SK-N-SH (cell line): Measurements from ENCODE around the gene RBM47. TPM values are rescaled to one million over a fixed set of nuclear protein-coding genes. Genes with fewer than 3 reads are reported as not detected.
A peak's percentile ranks its signal among the peaks of the same experiment; 100 is the strongest.

ENCODE experiments used
- CTCF ChIA-PET: fragments of 300-600, 350-600 bp; formaldehyde crosslinking; extraction: SDS; loops from one replicate; lab custom pipeline; 2021; lab: Yijun Ruan, JAX
- POLR2A ChIA-PET: fragments of 350-600 bp; sonication (Branson Sonifier 250); formaldehyde crosslinking; extraction: SDS; loops from one replicate; lab custom pipeline; 2020; ENCODE audit warnings: antibody characterized with exemption, inconsistent platforms; lab: Yijun Ruan, JAX
- DNase-seq: peaks from one replicate; pipeline ENCODE4 v3.0.0; 2012
- H2AFZ ChIP-seq: fragments of 200-600 bp; sonication (generic); 2 replicates; pipeline ENCODE4 v1.8.1; 2016; ENCODE audit warnings: antibody characterized with exemption, mild to moderate bottlenecking, low read depth
- H3F3A ChIP-seq: fragments of 200-600 bp; sonication (generic); replicated peaks from 2 replicates; pipeline ENCODE3; 2016; ENCODE audit warnings: antibody characterized with exemption, mild to moderate bottlenecking; ENCODE audit not compliant: insufficient read depth
- H3K27ac ChIP-seq, 2 experiments: fragments of 200-500 bp in 1 of 2; fragments of 200-600 bp in 1 of 2; sonication (Bioruptor generic) in 1 of 2; sonication (generic), shearing (Covaris generic) in 1 of 2; 2 replicates each; pipeline versions ENCODE4 v1.5.1 to v1.6.1; 2014 to 2016; ENCODE audit warnings: low read depth in 2 of 2, inconsistent platforms in 1 of 2, low read length in 1 of 2, mild to moderate bottlenecking in 1 of 2, mixed read lengths in 1 of 2
- H3K27me3 ChIP-seq: fragments of 200-600 bp; sonication (generic), shearing (Covaris generic); 2 replicates; pipeline ENCODE4 v1.6.1; 2016; ENCODE audit warnings: mixed run types; ENCODE audit not compliant: insufficient read depth
- H3K36me3 ChIP-seq, 2 experiments: fragments of 200-500 bp in 1 of 2; fragments of 200-600 bp in 1 of 2; sonication (Bioruptor generic) in 1 of 2; sonication (generic) in 1 of 2; replicated peaks in 1 of 2; 2 replicates each; pipeline versions ENCODE3 to v1.5.1; 2014 to 2016; ENCODE audit warnings: low read length in 1 of 2, mild to moderate bottlenecking in 1 of 2; ENCODE audit not compliant: insufficient read depth in 2 of 2, control insufficient read depth in 1 of 2
- H3K4me1 ChIP-seq, 2 experiments: fragments of 200-500 bp in 1 of 2; fragments of 200-600 bp in 1 of 2; sonication (Bioruptor generic) in 1 of 2; sonication (generic), shearing (Covaris generic) in 1 of 2; 2 replicates each; pipeline versions ENCODE4 v1.5.1 to v1.6.1; 2014 to 2016; ENCODE audit warnings: low read depth in 1 of 2, low read length in 1 of 2, mixed run types in 1 of 2; ENCODE audit not compliant: insufficient read depth in 2 of 2, control insufficient read depth in 1 of 2
- H3K4me2 ChIP-seq: fragments of 200-600 bp; sonication (generic), shearing (Covaris generic); 2 replicates; pipeline ENCODE4 v1.6.1; 2017; ENCODE audit warnings: mixed run types
- H3K4me3 ChIP-seq, 2 experiments: fragments of 200-500 bp in 1 of 2; fragments of 200-600 bp in 1 of 2; sonication (Bioruptor generic) in 1 of 2; sonication (generic), shearing (Covaris generic) in 1 of 2; 2 replicates each; pipeline versions ENCODE4 v1.5.1 to v1.8.1; 2014 to 2016; ENCODE audit warnings: low read depth in 2 of 2, inconsistent platforms in 1 of 2, low read length in 1 of 2, mild to moderate bottlenecking in 1 of 2, mixed read lengths in 1 of 2, moderate library complexity in 1 of 2
- H3K79me2 ChIP-seq: fragments of 200-600 bp; sonication (generic); 2 replicates; pipeline ENCODE4 v1.8.1; 2017; ENCODE audit warnings: mild to moderate bottlenecking; ENCODE audit not compliant: insufficient read depth
- H3K9ac ChIP-seq: fragments of 200-600 bp; sonication (generic); 2 replicates; pipeline ENCODE4 v1.6.1; 2017; ENCODE audit warnings: mixed run types
- H3K9me2 ChIP-seq: fragments of 200-600 bp; sonication (generic); 2 replicates; pipeline ENCODE4 v1.6.1; 2017; ENCODE audit warnings: mixed run types
- H3K9me3 ChIP-seq: fragments of 200-600 bp; sonication (generic); 2 replicates; pipeline ENCODE4 v1.6.1; 2017; ENCODE audit warnings: mixed run types, mild to moderate bottlenecking, moderate library complexity
- H4K20me1 ChIP-seq: fragments of 200-600 bp; sonication (generic); 2 replicates; pipeline ENCODE4 v1.6.1; 2017; ENCODE audit warnings: mild to moderate bottlenecking, mixed run types; ENCODE audit not compliant: insufficient read depth
- CHD2 ChIP-seq: fragments of 150-350 bp; IDR thresholded peaks from 2 replicates; pipeline ENCODE4 v1.6.1; 2018; ENCODE audit warnings: low read length; ENCODE audit not compliant: partially characterized antibody
- ELF1 ChIP-seq: IDR thresholded peaks from 2 replicates; pipeline ENCODE4 v1.4.0; 2012
- EP300 ChIP-seq, 2 experiments: IDR thresholded peaks; 2 replicates each; pipeline versions ENCODE4 v1.4.0 to v1.6.1; 2012; ENCODE audit warnings: borderline replicate concordance in 1 of 2, low read depth in 1 of 2, low read length in 1 of 2
- EZH2phosphoT487 ChIP-seq: fragments of 200-600 bp; sonication (generic); IDR thresholded peaks from 2 replicates; pipeline ENCODE4 v1.6.1; 2017; ENCODE audit warnings: low read depth, mixed run types, mild to moderate bottlenecking, antibody characterized with exemption, moderate library complexity, borderline replicate concordance
- FOSL2 ChIP-seq: IDR thresholded peaks from 2 replicates; pipeline ENCODE4 v1.4.0; 2012; ENCODE audit warnings: low read depth, mild to moderate bottlenecking, moderate library complexity, borderline replicate concordance
- FOXJ3 ChIP-seq: sonication (generic); formaldehyde crosslinking; IDR thresholded peaks from 2 replicates; pipeline ENCODE4 v1.5.1; 2020; ENCODE audit warnings: mild to moderate bottlenecking, missing genetic modification reagents
- FOXM1 ChIP-seq: IDR thresholded peaks from 2 replicates; pipeline ENCODE4 v1.4.0; 2012; ENCODE audit warnings: low read depth, mild to moderate bottlenecking
- GABPA ChIP-seq: IDR thresholded peaks from 2 replicates; pipeline ENCODE4 v1.4.0; 2012; ENCODE audit warnings: low read depth, mild to moderate bottlenecking
- IRF3 ChIP-seq: fragments of 150-350 bp; IDR thresholded peaks from 2 replicates; pipeline ENCODE4 v1.6.1; 2016; ENCODE audit warnings: mild to moderate bottlenecking, low read depth, low read length
- JUND ChIP-seq: IDR thresholded peaks from 2 replicates; pipeline ENCODE4 v1.4.0; 2012
- MEF2A ChIP-seq: IDR thresholded peaks from 2 replicates; pipeline ENCODE4 v1.4.0; 2012; ENCODE audit warnings: low read depth, borderline replicate concordance
- NRF1 ChIP-seq: IDR thresholded peaks from 2 replicates; pipeline ENCODE4 v1.6.1; 2012; ENCODE audit warnings: low read depth, mild to moderate bottlenecking, low read length
- PBX3 ChIP-seq: IDR thresholded peaks from 2 replicates; pipeline ENCODE4; 2012
- POLR2AphosphoS5 ChIP-seq: IDR thresholded peaks from 2 replicates; pipeline ENCODE4 v1.6.1; 2012; ENCODE audit warnings: low read depth, low read length
- RAD21 ChIP-seq: IDR thresholded peaks from 2 replicates; pipeline ENCODE4 v1.6.1; 2012; ENCODE audit warnings: mild to moderate bottlenecking, low read length
- RCOR1 ChIP-seq: fragments of 150-350 bp; IDR thresholded peaks from 2 replicates; pipeline ENCODE4 v1.6.1; 2017; ENCODE audit warnings: antibody characterized with exemption, low read length
- RFX5 ChIP-seq: IDR thresholded peaks from 2 replicates; pipeline ENCODE4 v1.6.1; 2012; ENCODE audit warnings: mild to moderate bottlenecking, improper control_type of control experiment, low read length
- SIN3A ChIP-seq: IDR thresholded peaks from 2 replicates; pipeline ENCODE4 v1.6.1; 2012; ENCODE audit warnings: low read depth, mild to moderate bottlenecking, low read length, moderate library complexity, borderline replicate concordance
- SMC3 ChIP-seq: IDR thresholded peaks from 2 replicates; pipeline ENCODE4 v1.6.1; 2012; ENCODE audit warnings: low read depth, low read length, improper control_type of control experiment
- TAF1 ChIP-seq: IDR thresholded peaks from 2 replicates; pipeline ENCODE4 v1.6.1; 2012; ENCODE audit warnings: low read depth, mild to moderate bottlenecking, low read length, moderate library complexity, borderline replicate concordance
- TCF12 ChIP-seq: IDR thresholded peaks from 2 replicates; pipeline ENCODE4 v1.4.0; 2012
- TEAD4 ChIP-seq: IDR thresholded peaks from 2 replicates; pipeline ENCODE4 v1.4.0; 2012; ENCODE audit warnings: mild to moderate bottlenecking, borderline replicate concordance; ENCODE audit not compliant: insufficient read depth
- USF1 ChIP-seq: IDR thresholded peaks from 2 replicates; pipeline ENCODE4 v1.4.0; 2012; ENCODE audit warnings: low read depth, borderline replicate concordance
- YY1 ChIP-seq: IDR thresholded peaks from 2 replicates; pipeline ENCODE4 v1.4.0; 2012; ENCODE audit warnings: low read depth, mild to moderate bottlenecking
- WGBS: methylation state at CpG from one replicate; pipeline ENCODE4 v1.1.6; 2017; ENCODE audit warnings: low lambda C conversion rate; 5-methylcytosine and 5-hydroxymethylcytosine counted together
- polyA plus RNA-seq, 3 experiments: library from polyadenylated mRNA; depleted of rRNA; stranded (reverse); fragments of >200 nt; gene quantifications; 2 replicates each; pipeline ENCODE4 v1.2.3, GENCODE V29; 2012
- TF ChIP-seq, protein P1 (sequence below): IDR thresholded peaks from 2 replicates; pipeline ENCODE4 v1.4.0; 2012; ENCODE audit warnings: low read depth
- TF ChIP-seq, protein P2 (sequence below): IDR thresholded peaks from 2 replicates; pipeline ENCODE4 v1.6.1; 2012; ENCODE audit warnings: mild to moderate bottlenecking, low read depth, low read length, moderate library complexity
- TF ChIP-seq, protein P3 (sequence below): fragments of 150-350 bp; IDR thresholded peaks from 2 replicates; pipeline ENCODE4 v1.6.1; 2017; ENCODE audit warnings: antibody characterized with exemption, low read length, low read depth, borderline replicate concordance

Gene RBM47
- polyA plus RNA-seq, 1 of the 3 experiments (the other 2 are of a cell fraction): 6.8 TPM

GRCh38 chr4:40546969-40547788 lies 82.5 kb downstream of the RBM47 start:
- DNase-seq: no peak
- no peaks in the 10 kb centered on the region; a peak in 1 of 4 replicates for H3K4me1 ChIP-seq
- POLR2A ChIA-PET: no interaction called here
- CTCF ChIA-PET: no interaction called here
- peak overlapping the region in 1 of 2 experiments; percentile 69; a peak in 2 of 4 replicates for H3K27ac ChIP-seq
- H3K36me3 ChIP-seq: no peaks in the 10 kb centered on the region
- 86% methylated on average over 4 of the region's 4 CpGs for WGBS
- H3K27me3 ChIP-seq: no peaks in the 10 kb centered on the region
- no peak overlapping the region for H3K9ac ChIP-seq
- no peak overlapping the region for H2AFZ ChIP-seq
- no peaks in the 10 kb centered on the region for H3K9me2 ChIP-seq
- H3K79me2 ChIP-seq: no peaks in the 10 kb centered on the region
- no peaks in the 10 kb centered on the region for H4K20me1 ChIP-seq
- no peak overlapping the region for H3K4me2 ChIP-seq
- no peaks in the 10 kb centered on the region for H3K9me3 ChIP-seq
- H3K4me3 ChIP-seq: no peak overlapping the region
- peaks cover 14% of the 10 kb centered on the region for H3F3A ChIP-seq
- no peak for TF ChIP-seq TEAD4
- TF ChIP-seq PBX3: peak; percentile 42; the same call in 1 of the 2 replicates
- TF ChIP-seq FOSL2: peak; percentile 81; the same call in 1 of the 2 replicates
- TF ChIP-seq USF1: no peak
- no peak for TF ChIP-seq RAD21
- no peak for TF ChIP-seq JUND
- TF ChIP-seq FOXJ3 (CRISPR knock-in tag): no peak
- TF ChIP-seq TCF12: peak; percentile 69
- TF ChIP-seq NRF1: no peak
- no peak for TF ChIP-seq EZH2phosphoT487
- TF ChIP-seq RFX5: no peak
- TF ChIP-seq GABPA: no peak
- no peak for TF ChIP-seq POLR2AphosphoS5
- no peak for TF ChIP-seq YY1
- TF ChIP-seq SMC3: no peak
- TF ChIP-seq ELF1: no peak
- no peak for TF ChIP-seq SIN3A
- TF ChIP-seq, protein P1, sequence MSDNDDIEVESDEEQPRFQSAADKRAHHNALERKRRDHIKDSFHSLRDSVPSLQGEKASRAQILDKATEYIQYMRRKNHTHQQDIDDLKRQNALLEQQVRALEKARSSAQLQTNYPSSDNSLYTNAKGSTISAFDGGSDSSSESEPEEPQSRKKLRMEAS: 0 out of 2 replicates have a peak, but pooled peaks have one; percentile 16
- no peak for TF ChIP-seq TAF1
- TF ChIP-seq, protein P2, sequence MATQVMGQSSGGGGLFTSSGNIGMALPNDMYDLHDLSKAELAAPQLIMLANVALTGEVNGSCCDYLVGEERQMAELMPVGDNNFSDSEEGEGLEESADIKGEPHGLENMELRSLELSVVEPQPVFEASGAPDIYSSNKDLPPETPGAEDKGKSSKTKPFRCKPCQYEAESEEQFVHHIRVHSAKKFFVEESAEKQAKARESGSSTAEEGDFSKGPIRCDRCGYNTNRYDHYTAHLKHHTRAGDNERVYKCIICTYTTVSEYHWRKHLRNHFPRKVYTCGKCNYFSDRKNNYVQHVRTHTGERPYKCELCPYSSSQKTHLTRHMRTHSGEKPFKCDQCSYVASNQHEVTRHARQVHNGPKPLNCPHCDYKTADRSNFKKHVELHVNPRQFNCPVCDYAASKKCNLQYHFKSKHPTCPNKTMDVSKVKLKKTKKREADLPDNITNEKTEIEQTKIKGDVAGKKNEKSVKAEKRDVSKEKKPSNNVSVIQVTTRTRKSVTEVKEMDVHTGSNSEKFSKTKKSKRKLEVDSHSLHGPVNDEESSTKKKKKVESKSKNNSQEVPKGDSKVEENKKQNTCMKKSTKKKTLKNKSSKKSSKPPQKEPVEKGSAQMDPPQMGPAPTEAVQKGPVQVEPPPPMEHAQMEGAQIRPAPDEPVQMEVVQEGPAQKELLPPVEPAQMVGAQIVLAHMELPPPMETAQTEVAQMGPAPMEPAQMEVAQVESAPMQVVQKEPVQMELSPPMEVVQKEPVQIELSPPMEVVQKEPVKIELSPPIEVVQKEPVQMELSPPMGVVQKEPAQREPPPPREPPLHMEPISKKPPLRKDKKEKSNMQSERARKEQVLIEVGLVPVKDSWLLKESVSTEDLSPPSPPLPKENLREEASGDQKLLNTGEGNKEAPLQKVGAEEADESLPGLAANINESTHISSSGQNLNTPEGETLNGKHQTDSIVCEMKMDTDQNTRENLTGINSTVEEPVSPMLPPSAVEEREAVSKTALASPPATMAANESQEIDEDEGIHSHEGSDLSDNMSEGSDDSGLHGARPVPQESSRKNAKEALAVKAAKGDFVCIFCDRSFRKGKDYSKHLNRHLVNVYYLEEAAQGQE: no peak
- TF ChIP-seq MEF2A: no peak
- no peak for TF ChIP-seq IRF3
- TF ChIP-seq, protein P3, sequence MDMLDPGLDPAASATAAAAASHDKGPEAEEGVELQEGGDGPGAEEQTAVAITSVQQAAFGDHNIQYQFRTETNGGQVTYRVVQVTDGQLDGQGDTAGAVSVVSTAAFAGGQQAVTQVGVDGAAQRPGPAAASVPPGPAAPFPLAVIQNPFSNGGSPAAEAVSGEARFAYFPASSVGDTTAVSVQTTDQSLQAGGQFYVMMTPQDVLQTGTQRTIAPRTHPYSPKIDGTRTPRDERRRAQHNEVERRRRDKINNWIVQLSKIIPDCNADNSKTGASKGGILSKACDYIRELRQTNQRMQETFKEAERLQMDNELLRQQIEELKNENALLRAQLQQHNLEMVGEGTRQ: no peak
- TF ChIP-seq EP300 (IDR thresholded peaks at IDR 0.05; ENCODE audit: borderline replicate concordance in 1 of 2, low read depth in 1 of 2, low read length in 1 of 2): no peak
- no peak for TF ChIP-seq CHD2
- no peak for TF ChIP-seq FOXM1
- TF ChIP-seq RCOR1: no peak
